ENCODE data around the gene SORCS1.
A peak's percentile ranks its signal among the peaks of the same experiment; 100 is the strongest.

Gene SORCS1

DNA sequence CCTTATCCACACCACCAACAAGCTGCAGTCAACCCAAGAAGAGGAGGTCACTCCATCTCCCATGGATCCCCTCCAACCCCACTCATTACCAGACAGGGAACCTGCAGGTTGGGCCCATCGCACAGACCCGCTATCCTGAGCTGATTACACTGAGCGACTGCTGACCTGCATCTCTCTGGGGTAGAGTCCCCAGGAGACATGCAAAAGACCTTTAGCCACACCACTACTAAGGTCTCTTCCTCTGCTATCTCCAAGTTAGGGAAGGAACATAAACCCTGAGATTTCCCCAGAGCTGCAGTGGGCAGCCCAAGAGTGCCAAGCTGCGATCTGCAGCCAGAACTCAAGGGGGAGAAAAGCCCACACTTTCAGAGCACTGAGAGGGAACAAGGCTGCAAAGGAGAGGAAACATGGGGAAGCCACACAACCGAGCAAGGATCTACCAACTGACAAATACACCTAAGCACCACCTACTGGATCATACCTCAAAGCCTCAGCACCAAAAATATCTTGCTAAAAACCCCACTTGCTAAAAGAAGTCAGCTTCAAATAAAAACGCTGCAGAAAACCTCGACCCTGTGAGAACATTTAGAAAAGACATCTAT is 298.2 kb downstream of the SORCS1 start:
- Histone ChIP-seq H3K4me1 (ENCODE audit: control insufficient read depth, insufficient read depth, low read length) (no peaks in the 10 kb centered on the region), H3K4me3 (ENCODE audit: low read length) (no peak overlapping the region), H3K36me3 (ENCODE audit: control insufficient read depth, insufficient read depth, low read length) (no peaks in the 10 kb centered on the region), H3K27ac (ENCODE audit: low read length) (no peak overlapping the region), H3K9me3 (ENCODE audit: control insufficient read depth, insufficient read depth, low read length) (no peaks in the 10 kb centered on the region), H3K27me3 (ENCODE audit: control insufficient read depth, insufficient read depth, low read length) (no peaks in the 10 kb centered on the region)
- no CpG with 5 or more reads among the region's 7 CpGs for WGBS (ENCODE audit: insufficient coverage, insufficient read length)
- DNase-seq (ENCODE audit: low read depth, low spot score) = peak; percentile 2

DNA sequence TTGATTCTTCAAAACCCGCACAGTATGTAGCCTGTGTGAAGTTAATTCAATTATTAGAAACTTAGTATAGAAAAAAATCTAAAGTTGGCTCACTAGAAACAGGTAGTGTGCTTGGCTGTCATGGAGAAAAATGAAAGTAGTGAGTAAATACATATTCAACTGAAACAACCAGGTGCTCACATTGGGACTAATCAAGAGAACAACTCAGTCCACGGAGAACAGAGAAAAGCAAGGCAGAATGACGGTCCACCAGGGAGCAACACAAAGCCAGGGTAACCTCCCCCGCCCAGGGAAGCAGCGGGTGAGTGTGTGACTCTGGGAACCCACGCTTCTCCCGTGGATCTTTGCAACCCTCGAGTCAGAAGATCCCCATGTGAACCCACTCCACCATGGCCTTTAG is 300.5 kb downstream of the SORCS1 start:
- Histone ChIP-seq H3K27ac (ENCODE audit: low read length) (no peak overlapping the region), H3K27me3 (ENCODE audit: control insufficient read depth, insufficient read depth, low read length) (no peaks in the 10 kb centered on the region), H3K4me3 (ENCODE audit: low read length) (no peak overlapping the region), H3K4me1 (ENCODE audit: control insufficient read depth, insufficient read depth, low read length) (no peaks in the 10 kb centered on the region), H3K36me3 (ENCODE audit: control insufficient read depth, insufficient read depth, low read length) (no peaks in the 10 kb centered on the region), H3K9me3 (ENCODE audit: control insufficient read depth, insufficient read depth, low read length) (no peaks in the 10 kb centered on the region)
- no CpG with 5 or more reads among the region's 8 CpGs for WGBS (ENCODE audit: insufficient coverage, insufficient read length)
- DNase-seq (ENCODE audit: low read depth, low spot score) = no peak

DNA sequence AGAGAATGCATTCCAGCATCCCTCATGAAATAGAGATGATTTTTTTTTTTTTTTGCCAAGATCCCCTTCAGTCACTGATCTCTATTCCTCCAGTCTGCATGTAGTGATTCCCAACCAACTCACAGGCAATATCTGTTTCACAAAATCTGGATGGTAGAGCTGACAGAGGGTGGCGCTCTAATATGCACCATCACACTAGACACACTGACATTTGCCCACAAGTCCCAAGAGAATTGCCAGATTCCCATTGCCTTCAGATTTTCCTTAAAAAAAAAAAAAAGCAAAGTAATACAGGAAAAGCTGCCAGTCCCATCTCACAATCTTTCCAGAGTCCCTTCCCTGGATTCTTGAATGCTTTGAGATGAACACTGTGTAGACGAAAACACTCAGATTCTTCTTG is 301.0 kb downstream of the SORCS1 start:
- Histone ChIP-seq H3K27ac (ENCODE audit: low read length) (no peak overlapping the region), H3K36me3 (ENCODE audit: control insufficient read depth, insufficient read depth, low read length) (no peaks in the 10 kb centered on the region), H3K27me3 (ENCODE audit: control insufficient read depth, insufficient read depth, low read length) (no peaks in the 10 kb centered on the region), H3K4me3 (ENCODE audit: low read length) (no peak overlapping the region), H3K4me1 (ENCODE audit: control insufficient read depth, insufficient read depth, low read length) (no peaks in the 10 kb centered on the region), H3K9me3 (ENCODE audit: control insufficient read depth, insufficient read depth, low read length) (no peaks in the 10 kb centered on the region)
- peak; percentile 11 for DNase-seq (ENCODE audit: low read depth, low spot score)
- WGBS (ENCODE audit: insufficient coverage, insufficient read length) = no CpG with 5 or more reads among the region's 2 CpGs

DNA sequence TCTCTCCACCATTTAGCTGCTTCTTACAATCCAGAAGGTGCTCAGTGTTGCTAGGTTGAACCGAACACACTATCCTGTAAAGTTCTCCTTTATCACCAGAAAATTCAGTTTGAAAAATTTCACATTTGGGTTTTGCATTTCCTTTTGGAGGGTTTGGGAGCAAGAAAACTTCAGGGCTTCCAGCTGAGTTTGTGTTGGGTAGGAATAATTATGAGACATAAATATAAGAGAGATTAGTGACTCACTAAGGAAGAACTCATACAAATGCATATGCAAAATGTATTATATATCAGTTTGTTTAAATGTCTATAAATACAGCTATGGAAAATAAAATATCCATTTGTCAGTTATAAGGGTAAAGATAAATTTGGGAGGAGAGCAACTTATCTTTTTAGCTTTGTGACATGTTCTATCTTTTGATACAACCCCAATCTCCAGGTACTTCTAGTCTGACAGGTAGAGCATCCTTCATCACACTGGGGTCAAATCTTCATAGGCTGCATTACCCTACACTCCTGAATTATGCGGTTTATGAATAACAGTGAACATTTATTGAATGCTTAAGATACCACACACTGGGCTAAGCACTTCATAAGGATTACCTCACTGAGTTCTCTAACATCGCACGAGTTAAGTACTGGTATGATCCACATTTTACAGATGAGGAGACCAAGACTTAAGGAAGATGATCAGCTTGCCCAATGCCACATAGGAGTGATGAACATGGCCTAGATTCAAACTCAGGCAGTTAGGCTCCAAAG is 304.4 kb downstream of the SORCS1 start:
- Histone ChIP-seq H3K4me1 (ENCODE audit: control insufficient read depth, insufficient read depth, low read length) (no peaks in the 10 kb centered on the region), H3K36me3 (ENCODE audit: control insufficient read depth, insufficient read depth, low read length) (no peaks in the 10 kb centered on the region), H3K27me3 (ENCODE audit: control insufficient read depth, insufficient read depth, low read length) (no peaks in the 10 kb centered on the region), H3K4me3 (ENCODE audit: low read length) (no peak overlapping the region), H3K27ac (ENCODE audit: low read length) (no peak overlapping the region), H3K9me3 (ENCODE audit: control insufficient read depth, insufficient read depth, low read length) (no peaks in the 10 kb centered on the region)
- DNase-seq (ENCODE audit: low read depth, low spot score) = no peak
- WGBS (ENCODE audit: insufficient coverage, insufficient read length) = no CpG with 5 or more reads among the region's 4 CpGs

DNA sequence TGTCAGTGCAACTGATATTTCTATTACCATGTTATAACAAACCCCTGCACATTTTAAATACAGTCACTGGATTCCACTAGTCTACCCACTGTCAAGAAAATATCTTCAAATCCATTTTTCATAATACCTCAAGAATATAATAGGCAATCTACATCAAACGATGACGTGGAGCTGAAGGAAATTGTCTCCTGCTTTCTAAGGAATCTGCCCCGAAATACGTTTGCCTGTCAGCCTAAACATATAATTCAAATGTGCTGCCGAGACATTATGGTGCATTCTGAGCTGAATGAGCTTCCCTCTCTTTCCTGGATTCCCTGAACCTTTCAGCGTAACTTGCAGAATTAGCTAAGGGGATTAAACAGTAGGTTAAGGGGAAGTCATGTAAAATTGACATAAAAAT is 306.8 kb downstream of the SORCS1 start:
- H3K4me3 ChIP-seq (ENCODE audit: low read length) = no peak overlapping the region
- no CpG with 5 or more reads among the region's 6 CpGs for WGBS (ENCODE audit: insufficient coverage, insufficient read length)
- DNase-seq (ENCODE audit: low read depth, low spot score) = no peak
- no peaks in the 10 kb centered on the region for H3K27me3 ChIP-seq (ENCODE audit: control insufficient read depth, insufficient read depth, low read length)
- H3K36me3 ChIP-seq (ENCODE audit: control insufficient read depth, insufficient read depth, low read length) = no peaks in the 10 kb centered on the region
- no peaks in the 10 kb centered on the region for H3K9me3 ChIP-seq (ENCODE audit: control insufficient read depth, insufficient read depth, low read length)
- no peak overlapping the region for H3K27ac ChIP-seq (ENCODE audit: low read length)
- H3K4me1 ChIP-seq (ENCODE audit: control insufficient read depth, insufficient read depth, low read length) = no peaks in the 10 kb centered on the region

DNA sequence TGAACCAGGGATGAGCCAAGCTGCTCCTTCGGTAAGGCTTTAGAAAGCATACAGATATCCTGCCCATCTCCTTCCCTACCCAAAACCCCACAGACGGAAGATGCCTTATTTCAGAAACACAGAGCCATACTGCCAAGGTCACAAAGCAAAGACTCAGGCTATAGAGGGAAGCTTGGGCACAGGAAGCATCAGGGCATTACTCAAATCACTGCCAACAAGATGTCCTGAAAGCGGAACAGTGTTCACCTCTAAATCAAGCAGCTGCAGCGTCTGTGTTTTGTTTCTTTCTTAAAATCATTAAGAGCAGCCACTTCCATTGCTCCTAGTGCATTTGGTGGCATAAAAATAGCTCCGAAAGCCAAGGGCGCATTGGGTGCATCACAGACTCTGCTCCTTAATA is 307.3 kb downstream of the SORCS1 start:
- no peaks in the 10 kb centered on the region for H3K4me1 ChIP-seq (ENCODE audit: control insufficient read depth, insufficient read depth, low read length)
- no peak overlapping the region for H3K4me3 ChIP-seq (ENCODE audit: low read length)
- no peak for DNase-seq (ENCODE audit: low read depth, low spot score)
- no peaks in the 10 kb centered on the region for H3K36me3 ChIP-seq (ENCODE audit: control insufficient read depth, insufficient read depth, low read length)
- WGBS (ENCODE audit: insufficient coverage, insufficient read length) = no CpG with 5 or more reads among the region's 6 CpGs
- no peaks in the 10 kb centered on the region for H3K27me3 ChIP-seq (ENCODE audit: control insufficient read depth, insufficient read depth, low read length)
- H3K9me3 ChIP-seq (ENCODE audit: control insufficient read depth, insufficient read depth, low read length) = no peaks in the 10 kb centered on the region
- no peak overlapping the region for H3K27ac ChIP-seq (ENCODE audit: low read length)

DNA sequence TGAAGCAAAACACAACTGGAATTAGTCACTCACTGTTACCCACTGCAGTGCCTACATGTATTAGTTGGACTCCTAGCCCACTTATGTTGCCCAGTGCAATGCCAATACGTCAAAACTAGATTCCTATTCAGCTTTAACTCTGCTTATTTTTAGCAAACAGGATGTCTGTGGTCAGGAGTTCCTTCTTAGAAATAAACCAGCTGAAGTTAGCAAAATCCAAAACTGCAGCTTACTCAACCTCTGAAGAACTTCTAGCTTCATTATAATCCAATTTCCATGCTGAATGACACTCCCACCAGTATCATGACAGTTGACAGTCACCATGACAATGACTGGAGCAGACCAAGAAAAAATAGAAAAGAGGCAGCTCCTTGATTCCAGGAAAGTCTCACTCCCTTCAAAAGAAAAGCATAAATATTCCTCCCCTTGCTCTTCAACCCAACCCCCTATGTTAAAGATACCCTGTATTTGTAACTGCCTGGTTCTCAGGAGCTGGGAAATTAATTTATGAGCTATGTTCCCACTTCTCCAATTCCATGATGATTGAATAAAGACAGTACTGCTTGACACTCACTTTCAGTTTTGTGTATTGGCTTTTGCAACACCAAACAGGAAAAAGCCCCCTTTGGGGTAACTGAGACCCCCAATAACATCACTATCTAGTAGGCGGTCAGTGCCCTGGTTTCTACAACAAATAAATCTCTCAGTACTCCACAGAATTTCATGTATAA is 327.4 kb downstream of the SORCS1 start:
- WGBS (ENCODE audit: insufficient coverage, insufficient read length) = no CpG with 5 or more reads among the region's 2 CpGs
- H3K9me3 ChIP-seq (ENCODE audit: control insufficient read depth, insufficient read depth, low read length) = no peaks in the 10 kb centered on the region
- H3K27me3 ChIP-seq (ENCODE audit: control insufficient read depth, insufficient read depth, low read length) = no peaks in the 10 kb centered on the region
- no peaks in the 10 kb centered on the region for H3K4me1 ChIP-seq (ENCODE audit: control insufficient read depth, insufficient read depth, low read length)
- DNase-seq (ENCODE audit: low read depth, low spot score) = no peak
- H3K27ac ChIP-seq (ENCODE audit: low read length) = no peak overlapping the region
- no peak overlapping the region for H3K4me3 ChIP-seq (ENCODE audit: low read length)
- no peaks in the 10 kb centered on the region for H3K36me3 ChIP-seq (ENCODE audit: control insufficient read depth, insufficient read depth, low read length)

DNA sequence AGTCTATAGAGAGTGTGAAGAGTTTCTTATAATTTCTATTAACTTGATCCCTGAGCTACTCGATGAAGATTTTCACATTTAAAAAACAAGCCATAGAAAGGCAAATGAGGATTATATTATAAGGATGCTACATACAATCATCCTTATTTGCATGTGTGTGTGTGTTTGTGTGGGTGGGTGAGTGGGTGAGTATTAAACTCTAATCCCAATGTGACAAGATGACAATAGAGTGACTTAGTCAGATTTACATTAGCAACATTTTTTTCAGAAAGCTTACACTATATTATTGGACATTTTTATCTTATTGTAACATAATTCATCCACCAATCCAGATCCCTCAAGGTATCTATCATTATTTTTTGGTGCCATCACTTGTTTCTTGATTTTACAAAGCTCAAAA is 331.7 kb downstream of the SORCS1 start:
- Histone ChIP-seq H3K27me3 (ENCODE audit: control insufficient read depth, insufficient read depth, low read length) (no peaks in the 10 kb centered on the region), H3K9me3 (ENCODE audit: control insufficient read depth, insufficient read depth, low read length) (no peaks in the 10 kb centered on the region), H3K4me1 (ENCODE audit: control insufficient read depth, insufficient read depth, low read length) (no peaks in the 10 kb centered on the region), H3K36me3 (ENCODE audit: control insufficient read depth, insufficient read depth, low read length) (no peaks in the 10 kb centered on the region), H3K27ac (ENCODE audit: low read length) (no peak overlapping the region), H3K4me3 (ENCODE audit: low read length) (no peak overlapping the region)
- DNase-seq (ENCODE audit: low read depth, low spot score) = no peak
- WGBS (ENCODE audit: insufficient coverage, insufficient read length) = no CpG with 5 or more reads among the region's 1 CpG

DNA sequence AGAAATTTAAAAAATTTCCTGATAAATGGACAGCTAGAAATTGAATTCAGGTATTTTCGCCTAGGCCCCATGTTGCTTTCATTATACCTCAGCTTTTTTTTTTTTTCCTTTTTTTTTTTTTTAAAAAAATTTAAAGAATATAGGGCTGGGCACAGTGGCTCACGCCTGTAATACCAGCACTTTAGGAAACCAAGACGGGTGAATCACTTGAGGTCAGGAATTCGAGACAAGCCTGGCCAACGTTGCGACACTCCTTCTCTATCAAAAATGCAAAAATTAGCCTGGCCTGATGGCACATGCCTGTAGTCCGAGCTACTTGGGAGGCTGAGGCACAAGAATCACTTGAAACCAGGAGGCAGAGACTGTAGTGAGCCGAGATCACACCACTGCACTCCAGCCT is 334.0 kb downstream of the SORCS1 start:
- no CpG with 5 or more reads among the region's 8 CpGs for WGBS (ENCODE audit: insufficient coverage, insufficient read length)
- H3K27ac ChIP-seq (ENCODE audit: low read length) = no peak overlapping the region
- H3K4me1 ChIP-seq (ENCODE audit: control insufficient read depth, insufficient read depth, low read length) = no peaks in the 10 kb centered on the region
- H3K4me3 ChIP-seq (ENCODE audit: low read length) = no peak overlapping the region
- no peaks in the 10 kb centered on the region for H3K36me3 ChIP-seq (ENCODE audit: control insufficient read depth, insufficient read depth, low read length)
- H3K9me3 ChIP-seq (ENCODE audit: control insufficient read depth, insufficient read depth, low read length) = no peaks in the 10 kb centered on the region
- no peak for DNase-seq (ENCODE audit: low read depth, low spot score)
- H3K27me3 ChIP-seq (ENCODE audit: control insufficient read depth, insufficient read depth, low read length) = no peaks in the 10 kb centered on the region

DNA sequence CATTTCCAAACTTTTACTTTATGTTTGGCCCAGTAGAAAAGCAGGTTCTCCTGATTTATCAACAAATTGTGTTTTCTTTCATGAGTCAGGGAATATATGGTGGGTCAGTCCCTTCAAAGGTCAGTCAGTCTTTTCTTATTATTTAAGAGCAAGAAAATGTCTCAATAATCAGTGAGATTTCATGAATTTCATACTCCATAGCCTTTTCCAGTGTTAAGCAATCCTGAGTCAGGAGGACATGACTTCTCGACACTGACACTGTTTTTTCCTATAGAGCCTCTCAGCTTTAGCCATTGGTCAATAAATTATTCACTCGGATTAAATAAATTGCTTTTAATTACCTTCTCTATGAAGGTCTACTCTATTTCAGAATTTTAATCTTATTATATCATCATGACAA is 334.5 kb downstream of the SORCS1 start:
- WGBS (ENCODE audit: insufficient coverage, insufficient read length) = no CpG with 5 or more reads among the region's 2 CpGs

More for the DNA sequence above, 334.5 kb downstream of the SORCS1 start:
- no peaks in the 10 kb centered on the region for H3K9me3 ChIP-seq (ENCODE audit: control insufficient read depth, insufficient read depth, low read length)
- no peak overlapping the region for H3K4me3 ChIP-seq (ENCODE audit: low read length)
- no peaks in the 10 kb centered on the region for H3K27me3 ChIP-seq (ENCODE audit: control insufficient read depth, insufficient read depth, low read length)
- no peak overlapping the region for H3K27ac ChIP-seq (ENCODE audit: low read length)
- H3K36me3 ChIP-seq (ENCODE audit: control insufficient read depth, insufficient read depth, low read length) = no peaks in the 10 kb centered on the region
- H3K4me1 ChIP-seq (ENCODE audit: control insufficient read depth, insufficient read depth, low read length) = no peaks in the 10 kb centered on the region
- no peak for DNase-seq (ENCODE audit: low read depth, low spot score)
